Mucosa of descending colon (tissue), 3 donors: ENCODE measurements around the gene PGBD5. TPM values are rescaled to one million over a fixed set of nuclear protein-coding genes. Genes with fewer than 3 reads are reported as not detected.

ENCODE experiments used
- ATAC-seq: fragments of 200-7000 bp; cut with Tn5 transposase; one replicate; pipeline ENCODE4 v1.9.1; 2020; ENCODE audit warnings: mild to moderate bottlenecking, moderate library complexity
- DNase-seq, 3 donors: peaks; one replicate each; pipeline ENCODE4 v3.0.0-alpha.2; 2020
- H3K36me3 ChIP-seq: fragments of 200-600 bp; one replicate; pipeline ENCODE4 v1.8.0; 2021; ENCODE audit warnings: low read depth, mild to moderate bottlenecking
- H3K4me1 ChIP-seq: fragments of 200-600 bp; one replicate; pipeline ENCODE4 v1.8.0; 2021; ENCODE audit warnings: low read depth, mild to moderate bottlenecking
- H3K4me3 ChIP-seq: fragments of 200-600 bp; one replicate; pipeline ENCODE4 v1.8.0; 2021; ENCODE audit warnings: mild to moderate bottlenecking
- H3K9me3 ChIP-seq: fragments of 200-600 bp; one replicate; pipeline ENCODE4 v1.8.0; 2021; ENCODE audit warnings: mild to moderate bottlenecking
- CTCF ChIP-seq: fragments of 200-600 bp; IDR thresholded peaks from one replicate; pipeline ENCODE4 v1.8.0; 2022; ENCODE audit warnings: antibody characterized with exemption, mild to moderate bottlenecking
- intact Hi-C, 2 donors: fragments of 100-400 bp; cut with DNase I in 1 of 2; cut with micrococcal nuclease in 1 of 2; formaldehyde crosslinking; loops; one replicate each; pipeline versions ENCODE4 v1.11.0 to v1.11.1; 2022; cut with DNase I, micrococcal nuclease
- total RNA-seq, 3 donors: library from RNA; stranded (reverse); fragmentation: NEBNext Ultra II Directional in 2 of 3; extraction: Animal tissue kit (Norgen Biotek cat#: 25700) in 2 of 3; gene quantifications; one replicate each; pipeline versions ENCODE4 v1.2.1 to v1.2.4, GENCODE V29; 2021 to 2023
- donor health status: DM: no; HTN: no; CAD: no; lungs with moderate emphysema.
- donor health status: DM: no; HTN: no; CAD: no.
- donor health status: DM: no; HTN: yes; CAD: no.

The PGBD5 gene
- total RNA-seq, 3 donors from 2014 or later, result 1.4 to 3.2 (median 2.7) TPM

GRCh38 chr1:230366504-230366915 lies 59.6 kb downstream of the PGBD5 start:
- Histone ChIP-seq H3K4me1 (no peaks in the 10 kb centered on the region), H3K4me3 (no peak overlapping the region), H3K9me3 (no peaks in the 10 kb centered on the region), H3K36me3 (no peaks in the 10 kb centered on the region)
- intact Hi-C loops, result no loop called here
- no peak for TF ChIP-seq CTCF
- ATAC-seq, result no peak
- no peak for DNase-seq

- intact Hi-C loops, result no loop called here
- Histone ChIP-seq H3K9me3 (no peaks in the 10 kb centered on the region), H3K36me3 (no peaks in the 10 kb centered on the region), H3K4me3 (no peak overlapping the region), H3K4me1 (no peaks in the 10 kb centered on the region)
- no peak for ATAC-seq
- no peak for TF ChIP-seq CTCF
- no peak for DNase-seq
Measured at GRCh38 chr1:230365723-230366307, 60.3 kb downstream of the PGBD5 start.

DNA sequence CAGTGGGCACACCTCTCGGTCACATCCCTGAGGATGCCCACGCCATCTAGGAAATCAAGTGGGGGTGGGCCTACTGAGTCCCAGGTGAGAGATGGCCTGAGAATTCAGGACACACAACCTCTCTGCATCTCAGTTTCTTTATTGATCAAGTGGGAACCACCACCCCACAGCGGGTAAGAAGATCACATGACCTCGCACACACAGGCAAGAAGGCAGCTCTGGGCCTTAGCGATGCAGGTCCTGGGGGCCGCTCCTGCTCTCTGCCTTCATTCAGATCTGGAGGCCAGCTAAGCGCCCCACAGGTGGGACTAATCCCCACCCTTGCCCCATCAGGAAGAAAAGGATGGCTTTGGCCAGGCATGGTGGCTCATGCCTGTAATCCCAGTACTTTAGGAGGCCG lies 63.2 kb downstream of the PGBD5 start:
- H3K4me1 ChIP-seq, result no peaks in the 10 kb centered on the region
- H3K36me3 ChIP-seq, result no peaks in the 10 kb centered on the region
- DNase-seq (no peak), ATAC-seq (no peak)
- intact Hi-C loops, result no loop called here
- H3K9me3 ChIP-seq, result no peaks in the 10 kb centered on the region
- no peak for TF ChIP-seq CTCF
- H3K4me3 ChIP-seq, result no peak overlapping the region

DNA sequence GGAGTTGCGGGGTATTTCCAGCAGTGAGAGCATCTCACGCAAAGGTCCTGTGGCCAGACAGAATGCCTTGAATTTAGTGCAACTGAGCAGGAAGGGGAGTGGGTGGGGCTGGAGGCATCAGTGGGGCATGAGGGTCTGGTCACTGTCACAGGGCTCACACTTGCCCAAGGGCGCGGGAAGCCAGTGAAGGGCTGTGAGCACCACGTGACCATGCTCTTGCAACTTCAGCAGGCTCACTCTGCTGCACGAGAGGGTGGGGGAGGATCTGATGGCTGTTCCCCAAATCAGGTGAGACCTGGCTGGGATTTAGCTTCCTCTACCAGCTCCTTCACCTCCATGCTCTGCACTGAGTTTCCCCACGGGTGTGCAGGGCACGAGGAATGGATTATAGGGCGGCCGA lies 64.2 kb downstream of the PGBD5 start:
- ATAC-seq, result no peak
- H3K36me3 ChIP-seq, result no peaks in the 10 kb centered on the region

GRCh38 chr1:230359992-230360668 lies 66.0 kb downstream of the PGBD5 start:
- TF ChIP-seq CTCF, result no peak
- intact Hi-C loops, result no loop called here
- H3K9me3 ChIP-seq, result no peaks in the 10 kb centered on the region
- no peak overlapping the region for H3K4me3 ChIP-seq
- H3K36me3 ChIP-seq, result no peaks in the 10 kb centered on the region
- DNase-seq (no peak), ATAC-seq (no peak)
- no peaks in the 10 kb centered on the region for H3K4me1 ChIP-seq

More for the DNA sequence above, 64.2 kb downstream of the PGBD5 start:
- intact Hi-C loops, result no loop called here
- no peaks in the 10 kb centered on the region for H3K4me1 ChIP-seq
- no peak for DNase-seq
- no peak for TF ChIP-seq CTCF
- no peaks in the 10 kb centered on the region for H3K9me3 ChIP-seq
- no peak overlapping the region for H3K4me3 ChIP-seq
